Chondrocyte (in vitro differentiated cells): ENCODE results near the gene VWA3A. TPM values are rescaled to one million over a fixed set of nuclear protein-coding genes. Genes with fewer than 3 reads are reported as not detected.
"Not testable (repeated sequence)": the region's sequence is repeated elsewhere in the genome, so short reads cannot be mapped to it uniquely, and the experiment has no call there.

Source experiments
- DNase-seq: peaks from one replicate; pipeline ENCODE4 v3.0.0; 2021; ENCODE audit warnings: mixed read lengths, low spot score
- H3K27ac Mint-ChIP-seq: one replicate; pipeline ENCODE4 v1.8.0; 2021; ENCODE audit warnings: mild to moderate bottlenecking, moderate library complexity, mixed read lengths; ENCODE audit not compliant: unreplicated experiment
- H3K27me3 Mint-ChIP-seq: 2 replicates; pipeline ENCODE4 v1.8.0; 2021; ENCODE audit warnings: low read depth, mixed read lengths
- H3K36me3 Mint-ChIP-seq: 2 replicates; pipeline ENCODE4 v1.8.0; 2021; ENCODE audit warnings: low read depth, mixed read lengths
- H3K4me1 Mint-ChIP-seq: 2 replicates; pipeline ENCODE4 v1.8.0; 2021; ENCODE audit warnings: low read depth, mild to moderate bottlenecking, mixed read lengths
- H3K4me3 Mint-ChIP-seq: one replicate; pipeline ENCODE4 v1.8.0; 2021; ENCODE audit warnings: mild to moderate bottlenecking, moderate library complexity, mixed read lengths; ENCODE audit not compliant: unreplicated experiment
- H3K9me3 Mint-ChIP-seq: 2 replicates; pipeline ENCODE4 v1.8.0; 2021; ENCODE audit warnings: low read depth, mixed read lengths
- CTCF ChIP-seq: fragments of 200-600 bp; sonication (generic); IDR thresholded peaks from 2 replicates; pipeline ENCODE4 v1.5.0; 2021; ENCODE audit warnings: antibody characterized with exemption, mild to moderate bottlenecking, moderate library complexity
- total RNA-seq: library from RNA; stranded (reverse); gene quantifications from 3 replicates; pipeline ENCODE4 v1.2.1, GENCODE V29; 2021

Gene VWA3A
- total RNA-seq, 1 donor from 2014 or later: not detected

GRCh38 chr16:22124583-22125284 lies 32.4 kb downstream of the VWA3A start:
- Mint-ChIP-seq H3K27me3 (peaks cover 13% of the 10 kb centered on the region), H3K36me3 (no peaks in the 10 kb centered on the region), H3K4me3 (no peak overlapping the region), H3K9me3 (peaks cover 5% of the 10 kb centered on the region), H3K4me1 (no peaks in the 10 kb centered on the region), H3K27ac (no peak overlapping the region)
- TF ChIP-seq CTCF: no peak
- no peak for DNase-seq

- Mint-ChIP-seq H3K27me3 (peaks cover 13% of the 10 kb centered on the region), H3K36me3 (no peaks in the 10 kb centered on the region), H3K4me3 (no peak overlapping the region), H3K27ac (no peak overlapping the region), H3K9me3 (peaks cover 5% of the 10 kb centered on the region), H3K4me1 (no peaks in the 10 kb centered on the region)
- DNase-seq: no peak
- TF ChIP-seq CTCF: no peak
Measured at GRCh38 chr16:22126037-22126558, 33.8 kb downstream of the VWA3A start.

- not testable (repeated sequence) for DNase-seq, H3K4me3 Mint-ChIP-seq, H3K9me3 Mint-ChIP-seq, H3K36me3 Mint-ChIP-seq, H3K4me1 Mint-ChIP-seq, H3K27me3 Mint-ChIP-seq, H3K27ac Mint-ChIP-seq
Measured at GRCh38 chr16:22128537-22128936, 36.2 kb downstream of the VWA3A start.

GRCh38 chr16:22130528-22130927 lies 38.2 kb downstream of the VWA3A start:
- H3K27me3 Mint-ChIP-seq: peaks cover 12% of the 10 kb centered on the region
- H3K9me3 Mint-ChIP-seq: peaks cover 5% of the 10 kb centered on the region

GRCh38 chr16:22132801-22133200 lies 40.5 kb downstream of the VWA3A start:
- DNase-seq: no peak
- Mint-ChIP-seq H3K9me3 (peaks cover 5% of the 10 kb centered on the region), H3K27me3 (peaks cover 24% of the 10 kb centered on the region), H3K4me3 (no peak overlapping the region), H3K4me1 (no peaks in the 10 kb centered on the region), H3K36me3 (no peaks in the 10 kb centered on the region), H3K27ac (no peak overlapping the region)
- TF ChIP-seq CTCF: no peak

More at GRCh38 chr16:22130528-22130927, 38.2 kb downstream of the VWA3A start:
- Mint-ChIP-seq H3K4me3 (no peak overlapping the region), H3K36me3 (no peaks in the 10 kb centered on the region), H3K4me1 (no peaks in the 10 kb centered on the region), H3K27ac (no peak overlapping the region)
- TF ChIP-seq CTCF: no peak
- no peak for DNase-seq

GRCh38 chr16:22138482-22138881 lies 46.1 kb downstream of the VWA3A start:
- no peak overlapping the region for H3K4me3 Mint-ChIP-seq
- H3K9me3 Mint-ChIP-seq: no peaks in the 10 kb centered on the region
- no peaks in the 10 kb centered on the region for H3K36me3 Mint-ChIP-seq
- peaks cover 30% of the 10 kb centered on the region for H3K27me3 Mint-ChIP-seq
- H3K27ac Mint-ChIP-seq: no peak overlapping the region
- no peak for TF ChIP-seq CTCF
- DNase-seq: no peak
- H3K4me1 Mint-ChIP-seq: no peaks in the 10 kb centered on the region
